Esophagus squamous epithelium (tissue), 4 donors: ENCODE results near the gene PAPLN.

Experiments used
- POLR2A ChIP-seq, 4 donors: fragments of 450-650 bp; IDR thresholded peaks; one replicate each; pipeline ENCODE4 v1.6.1; 2017; ENCODE audit warnings: antibody characterized with exemption in 4 of 4, mild to moderate bottlenecking in 4 of 4, moderate library complexity in 3 of 4
- TF ChIP-seq, protein P1 (sequence below), 6 experiments: fragments of 450-650 bp in 4 of 6; fragments of 200-600 bp in 2 of 6; sonication (generic) in 2 of 6; IDR thresholded peaks; one replicate each; pipeline ENCODE4 v1.5.1; 2016 to 2019; ENCODE audit warnings: antibody characterized with exemption in 6 of 6, mild to moderate bottlenecking in 4 of 6, moderate library complexity in 4 of 6

DNA sequence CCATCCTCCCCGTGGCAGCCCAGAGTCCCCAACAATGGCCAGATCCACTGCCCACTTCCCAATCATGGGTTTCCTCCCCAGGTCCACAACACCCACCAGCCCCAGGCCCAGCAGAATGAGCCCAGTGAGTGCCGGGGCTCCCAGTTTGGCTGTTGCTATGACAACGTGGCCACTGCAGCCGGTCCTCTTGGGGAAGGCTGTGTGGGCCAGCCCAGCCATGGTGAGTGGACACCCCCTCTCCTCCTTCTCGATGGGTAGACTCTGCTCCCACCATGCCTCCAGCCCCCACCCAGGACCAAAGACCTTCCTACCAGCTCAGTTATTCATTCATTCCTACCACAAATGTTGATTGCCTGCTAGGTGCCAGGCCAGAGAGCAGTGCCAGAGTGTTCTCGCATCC lies 23.8 kb downstream of the PAPLN start:
- TF ChIP-seq POLR2A (IDR thresholded peaks at IDR 0.05) = no peak
- TF ChIP-seq, protein P1, sequence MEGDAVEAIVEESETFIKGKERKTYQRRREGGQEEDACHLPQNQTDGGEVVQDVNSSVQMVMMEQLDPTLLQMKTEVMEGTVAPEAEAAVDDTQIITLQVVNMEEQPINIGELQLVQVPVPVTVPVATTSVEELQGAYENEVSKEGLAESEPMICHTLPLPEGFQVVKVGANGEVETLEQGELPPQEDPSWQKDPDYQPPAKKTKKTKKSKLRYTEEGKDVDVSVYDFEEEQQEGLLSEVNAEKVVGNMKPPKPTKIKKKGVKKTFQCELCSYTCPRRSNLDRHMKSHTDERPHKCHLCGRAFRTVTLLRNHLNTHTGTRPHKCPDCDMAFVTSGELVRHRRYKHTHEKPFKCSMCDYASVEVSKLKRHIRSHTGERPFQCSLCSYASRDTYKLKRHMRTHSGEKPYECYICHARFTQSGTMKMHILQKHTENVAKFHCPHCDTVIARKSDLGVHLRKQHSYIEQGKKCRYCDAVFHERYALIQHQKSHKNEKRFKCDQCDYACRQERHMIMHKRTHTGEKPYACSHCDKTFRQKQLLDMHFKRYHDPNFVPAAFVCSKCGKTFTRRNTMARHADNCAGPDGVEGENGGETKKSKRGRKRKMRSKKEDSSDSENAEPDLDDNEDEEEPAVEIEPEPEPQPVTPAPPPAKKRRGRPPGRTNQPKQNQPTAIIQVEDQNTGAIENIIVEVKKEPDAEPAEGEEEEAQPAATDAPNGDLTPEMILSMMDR (IDR thresholded peaks at IDR 0.05) = no peak
